ENCODE results near the gene SEC24A. TPM values are rescaled to one million over a fixed set of nuclear protein-coding genes. Genes with fewer than 3 reads are reported as not detected.

SEC24A gene
- total RNA-seq, 1 experiment from 2014 or later, result 30.4 TPM

DNA sequence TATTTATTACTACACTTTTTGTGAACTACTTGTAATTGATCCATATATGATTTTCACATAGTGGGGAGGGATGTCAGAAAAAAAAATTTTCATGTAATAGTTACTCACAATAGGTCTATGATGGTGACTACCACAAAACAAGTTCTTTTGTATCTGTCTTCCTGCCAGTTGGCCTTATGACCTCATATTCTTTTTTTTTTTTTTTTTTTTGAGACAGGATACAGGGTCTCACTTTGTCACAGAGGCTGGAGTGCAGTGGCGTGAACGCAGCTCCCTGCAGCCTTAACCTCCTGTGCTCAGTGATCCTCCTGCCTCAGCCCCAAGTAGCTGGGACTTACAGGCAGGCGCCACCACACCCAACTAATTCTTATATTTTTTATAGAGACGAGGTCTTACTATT, 10.9 kb downstream of the SEC24A start:
- Histone ChIP-seq H3K18ac (ENCODE audit: insufficient read length, low read depth, low read length) (no peak overlapping the region), H2BK12ac (ENCODE audit: insufficient read length, low read depth, low read length) (no peak overlapping the region), H2BK20ac (ENCODE audit: low read depth, low read length, poor library complexity, severe bottlenecking) (no peak overlapping the region), H3K23ac (ENCODE audit: insufficient read length, low read depth, low read length) (no peak overlapping the region), H3K9me3 (ENCODE audit: control insufficient read depth, low read depth, low read length) (no peaks in the 10 kb centered on the region), H3K23me2 (ENCODE audit: insufficient read length, low read depth, low read length, poor library complexity, severe bottlenecking) (no peaks in the 10 kb centered on the region), H3K27ac (ENCODE audit: insufficient read length, low read depth, low read length) (no peak overlapping the region), H2BK15ac (ENCODE audit: low read depth, low read length) (no peak overlapping the region), H3K27me3 (ENCODE audit: insufficient read depth, low read length) (no peaks in the 10 kb centered on the region), H4K20me1 (ENCODE audit: control insufficient read depth, insufficient read depth, insufficient read length) (no peaks in the 10 kb centered on the region), H3K79me2 (ENCODE audit: insufficient read depth, low read length) (peaks cover 6% of the 10 kb centered on the region; the same call in 1 of the 2 replicates), H3K14ac (ENCODE audit: insufficient read depth, low read length) (no peak overlapping the region), H3T11ph (ENCODE audit: low read length) (no peak overlapping the region), H4K91ac (ENCODE audit: insufficient read length, low read depth, low read length) (no peak overlapping the region), H3K9ac (ENCODE audit: extremely low read depth, insufficient read length, low read length) (no peak overlapping the region), H3K4ac (ENCODE audit: low read depth, low read length) (no peak overlapping the region), H3K4me1 (ENCODE audit: insufficient read depth, low read length) (no peaks in the 10 kb centered on the region), H2BK5ac (ENCODE audit: insufficient read length, low read length) (no peak overlapping the region), H2AK5ac (ENCODE audit: insufficient read length, low read length) (no peak overlapping the region), H3K4me2 (ENCODE audit: insufficient read depth, insufficient read length, low read length) (no peak overlapping the region), H3K56ac (ENCODE audit: insufficient read length, low read depth, low read length) (no peak overlapping the region), H2BK120ac (ENCODE audit: low read depth, low read length, poor library complexity, severe bottlenecking) (no peak overlapping the region), H2AFZ (ENCODE audit: low read length) (no peak overlapping the region), H4K5ac (ENCODE audit: insufficient read length, low read depth, low read length) (no peak overlapping the region), H3K79me1 (ENCODE audit: insufficient read depth, low read depth, low read length, poor library complexity, severe bottlenecking) (peaks cover 8% of the 10 kb centered on the region), H4K8ac (replicated peaks; ENCODE audit: insufficient read length, low read depth, low read length) (no peak overlapping the region)
- Mint-ChIP-seq H3K27ac (no peak overlapping the region), H3K36me3 (ENCODE audit: insufficient read depth in 1 of 3, low read depth in 3 of 3) (peaks cover 5 to 21% (median 17%) of the 10 kb centered on the region in 3 experiments; a peak in 6 of 7 replicates), H3K4me1 (no peaks in the 10 kb centered on the region), H3K27me3 (ENCODE audit: low read depth) (no peaks in the 10 kb centered on the region), H3K4me3 (no peak overlapping the region), H3K9me3 (no peaks in the 10 kb centered on the region)
- WGBS (ENCODE audit: extremely low coverage, insufficient read length, low lambda C conversion rate), result no CpG with 5 or more reads among the region's 4 CpGs
- TF ChIP-seq, protein P1, sequence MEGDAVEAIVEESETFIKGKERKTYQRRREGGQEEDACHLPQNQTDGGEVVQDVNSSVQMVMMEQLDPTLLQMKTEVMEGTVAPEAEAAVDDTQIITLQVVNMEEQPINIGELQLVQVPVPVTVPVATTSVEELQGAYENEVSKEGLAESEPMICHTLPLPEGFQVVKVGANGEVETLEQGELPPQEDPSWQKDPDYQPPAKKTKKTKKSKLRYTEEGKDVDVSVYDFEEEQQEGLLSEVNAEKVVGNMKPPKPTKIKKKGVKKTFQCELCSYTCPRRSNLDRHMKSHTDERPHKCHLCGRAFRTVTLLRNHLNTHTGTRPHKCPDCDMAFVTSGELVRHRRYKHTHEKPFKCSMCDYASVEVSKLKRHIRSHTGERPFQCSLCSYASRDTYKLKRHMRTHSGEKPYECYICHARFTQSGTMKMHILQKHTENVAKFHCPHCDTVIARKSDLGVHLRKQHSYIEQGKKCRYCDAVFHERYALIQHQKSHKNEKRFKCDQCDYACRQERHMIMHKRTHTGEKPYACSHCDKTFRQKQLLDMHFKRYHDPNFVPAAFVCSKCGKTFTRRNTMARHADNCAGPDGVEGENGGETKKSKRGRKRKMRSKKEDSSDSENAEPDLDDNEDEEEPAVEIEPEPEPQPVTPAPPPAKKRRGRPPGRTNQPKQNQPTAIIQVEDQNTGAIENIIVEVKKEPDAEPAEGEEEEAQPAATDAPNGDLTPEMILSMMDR (conservative IDR thresholded peaks at IDR 0.05), result no peak
- DNase-seq, result no peak
